Measurements from ENCODE around the gene FITM1. TPM values are rescaled to one million over a fixed set of nuclear protein-coding genes. Genes with fewer than 3 reads are reported as not detected.

Gene FITM1
- total and polyA plus RNA-seq, 2 experiments from 2014 or later, result 0.53 TPM; not detected in 1

GRCh38 chr14:24117179-24117578 lies 13.3 kb upstream of the FITM1 start:
- Mint-ChIP-seq H3K27me3 (ENCODE audit: insufficient read depth, low read depth, poor library complexity) (peaks cover 21% of the 10 kb centered on the region), H3K4me3 (no peak overlapping the region), H3K9me3 (peaks cover 3% of the 10 kb centered on the region; the same call in 1 of the 3 replicates), H3K27ac (no peak overlapping the region), H3K36me3 (ENCODE audit: low read depth) (peaks cover 42% of the 10 kb centered on the region), H3K4me1 (peaks cover 16% of the 10 kb centered on the region)
- H3K27ac ChIP-seq (ENCODE audit: low read depth), result no peak overlapping the region
- TF ChIP-seq ETS1 (IDR thresholded peaks at IDR 0.05), result no peak
- TF ChIP-seq POLR2AphosphoS5 (IDR thresholded peaks at IDR 0.05; ENCODE audit: low read depth), result no peak
- no peak for TF ChIP-seq NANOG (IDR thresholded peaks at IDR 0.05; ENCODE audit: borderline replicate concordance)
- no peak for TF ChIP-seq STAT1 (IDR thresholded peaks at IDR 0.05; ENCODE audit: unreplicated experiment)
- no peak for TF ChIP-seq REST (IDR thresholded peaks at IDR 0.05; ENCODE audit: unreplicated experiment)
- no peak for TF ChIP-seq ZNF331 (CRISPR knock-in tag; IDR thresholded peaks at IDR 0.05; ENCODE audit: low read depth)
- no peak for TF ChIP-seq ZNF462 (CRISPR knock-in tag; IDR thresholded peaks at IDR 0.05)
- TF ChIP-seq EZH2phosphoT487 (IDR thresholded peaks at IDR 0.05; ENCODE audit: unreplicated experiment), result no peak
- no peak overlapping the region for H3K4me2 ChIP-seq
- H3K79me2 ChIP-seq (replicated peaks; ENCODE audit: insufficient read depth), result peaks cover 11% of the 10 kb centered on the region
- no peaks in the 10 kb centered on the region for H3K9me2 ChIP-seq (ENCODE audit: insufficient read depth)
- no peak overlapping the region for H2AFZ ChIP-seq
- H3F3A ChIP-seq (replicated peaks; ENCODE audit: low read depth), result peaks cover 6% of the 10 kb centered on the region; the same call in 1 of the 2 replicates
- ATAC-seq (no peak), DNase-seq (ENCODE audit: low spot score) (no peak)
- peaks cover 16% of the 10 kb centered on the region; the same call in 1 of the 2 replicates for H3K36me3 ChIP-seq (ENCODE audit: insufficient read depth)
- H4K20me1 ChIP-seq (replicated peaks; ENCODE audit: insufficient read depth), result no peaks in the 10 kb centered on the region; the same call in none of the 2 replicates
- H3K4me1 ChIP-seq (ENCODE audit: insufficient read depth), result peaks cover 6% of the 10 kb centered on the region
- no peak overlapping the region for H3K4me3 ChIP-seq
- H3K27me3 ChIP-seq (ENCODE audit: insufficient read depth), result no peaks in the 10 kb centered on the region
